ENCODE results near the gene WDR75. TPM values are rescaled to one million over a fixed set of nuclear protein-coding genes. Genes with fewer than 3 reads are reported as not detected.

WDR75 gene
- total RNA-seq, 2 donors from 2014 or later = 15.3 to 30.7 TPM

GRCh38 chr2:189444322-189444721, 3.0 kb downstream of the WDR75 start:
- no peak for TF ChIP-seq POLR2A (IDR thresholded peaks at IDR 0.05)
- no peak for TF ChIP-seq CTCF (IDR thresholded peaks at IDR 0.05)
- TF ChIP-seq POLR2AphosphoS5 (IDR thresholded peaks at IDR 0.05) = no peak
- WGBS = 93% methylated on average over 1 of the region's 1 CpG
- intact Hi-C loops (cut with DNase I) = no loop called here
- Histone ChIP-seq H3K4me3 (no peak overlapping the region), H3K9me3 (no peaks in the 10 kb centered on the region), H3K27ac (no peak overlapping the region), H3K27me3 (replicated peaks; ENCODE audit: insufficient read depth) (no peaks in the 10 kb centered on the region), H3K4me1 (replicated peaks) (peaks cover 5% of the 10 kb centered on the region), H3K36me3 (no peaks in the 10 kb centered on the region)
- no peak for DNase-seq (ENCODE audit: low spot score)

DNA sequence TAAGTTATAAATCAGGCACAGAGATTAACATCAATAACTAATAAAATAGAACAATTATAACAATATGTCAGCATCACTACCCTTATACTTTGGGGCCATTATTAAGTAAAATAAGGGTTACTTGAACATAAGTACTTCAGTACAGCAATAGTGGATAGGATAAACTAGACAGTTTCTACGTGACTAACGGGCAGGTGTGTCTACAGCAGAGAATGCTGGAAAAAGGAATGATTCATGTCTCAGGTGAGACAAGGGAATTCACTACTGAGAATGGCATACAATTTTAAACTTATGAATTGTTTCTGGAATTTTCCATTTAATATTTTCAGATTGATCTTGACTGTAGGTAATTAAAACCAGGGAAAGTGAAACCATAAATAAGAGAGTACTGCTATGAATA, 5.5 kb downstream of the WDR75 start:
- WGBS = 86% methylated on average over 2 of the region's 2 CpGs
- intact Hi-C loops (cut with DNase I) = no loop called here
- Histone ChIP-seq H3K4me3 (no peak overlapping the region), H3K36me3 (no peaks in the 10 kb centered on the region), H3K9me3 (no peaks in the 10 kb centered on the region), H3K27me3 (replicated peaks; ENCODE audit: insufficient read depth) (no peaks in the 10 kb centered on the region), H3K27ac (no peak overlapping the region), H3K4me1 (replicated peaks) (no peaks in the 10 kb centered on the region)
- no peak for TF ChIP-seq CTCF (IDR thresholded peaks at IDR 0.05)
- no peak for TF ChIP-seq POLR2AphosphoS5 (IDR thresholded peaks at IDR 0.05)
- no peak for TF ChIP-seq POLR2A (IDR thresholded peaks at IDR 0.05)
- DNase-seq (ENCODE audit: low spot score) = no peak

DNA sequence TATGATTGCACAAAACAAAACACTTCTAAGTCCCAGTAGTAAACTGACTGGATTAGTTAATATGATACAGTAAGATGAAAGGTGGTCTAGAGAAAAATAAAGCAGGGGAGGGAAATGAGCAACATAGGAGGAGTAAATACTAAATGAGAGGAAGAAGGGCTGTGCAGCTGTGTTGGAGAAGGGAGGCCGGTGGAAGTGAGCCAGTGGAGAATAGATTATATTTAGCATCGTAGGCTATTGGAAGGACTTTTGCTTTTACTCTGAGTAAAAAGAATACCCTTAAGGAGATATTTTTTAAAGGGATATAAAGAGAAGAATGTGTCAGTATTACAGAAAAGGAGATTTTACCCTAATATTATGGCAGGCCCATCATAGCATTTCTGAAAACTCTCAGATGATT, 12.7 kb downstream of the WDR75 start:
- Histone ChIP-seq H3K4me1 (replicated peaks) (no peaks in the 10 kb centered on the region), H3K27me3 (replicated peaks; ENCODE audit: insufficient read depth) (no peaks in the 10 kb centered on the region), H3K4me3 (no peak overlapping the region), H3K9me3 (no peaks in the 10 kb centered on the region), H3K36me3 (peaks cover 0 to 3% of the 10 kb centered on the region in 2 donors), H3K27ac (no peak overlapping the region)
- 66% methylated on average over 2 of the region's 2 CpGs for WGBS
- intact Hi-C loops (cut with DNase I) = no loop called here
- no peak for TF ChIP-seq CTCF (IDR thresholded peaks at IDR 0.05)
- TF ChIP-seq POLR2AphosphoS5 (IDR thresholded peaks at IDR 0.05) = no peak
- TF ChIP-seq POLR2A (IDR thresholded peaks at IDR 0.05) = no peak
- no peak for DNase-seq (ENCODE audit: low spot score)

- intact Hi-C loops (cut with DNase I) = loop anchor here (10.0 kb wide), 1 partner anchor 120 kb away; the partner anchor contains the start of gene SLC40A1
Observed at GRCh38 chr2:189465076-189465475, 23.8 kb downstream of the WDR75 start.

More at GRCh38 chr2:189465076-189465475, 23.8 kb downstream of the WDR75 start:
- H3K27ac ChIP-seq = no peak overlapping the region
- no peaks in the 10 kb centered on the region for H3K27me3 ChIP-seq (replicated peaks; ENCODE audit: insufficient read depth)
- WGBS = 71% methylated on average over 1 of the region's 1 CpG
- H3K36me3 ChIP-seq = no peaks in the 10 kb centered on the region
- H3K4me1 ChIP-seq (replicated peaks) = no peaks in the 10 kb centered on the region
- H3K9me3 ChIP-seq = no peaks in the 10 kb centered on the region
- DNase-seq (ENCODE audit: low spot score) = no peak
- no peak overlapping the region for H3K4me3 ChIP-seq
- TF ChIP-seq CTCF (IDR thresholded peaks at IDR 0.05) (no peak), POLR2AphosphoS5 (IDR thresholded peaks at IDR 0.05) (no peak), POLR2A (IDR thresholded peaks at IDR 0.05) (no peak)

Measured in prostate gland (tissue), 2 donors.